CD4-positive, alpha-beta T cell treated with Interleukin-12 subunit alpha and Interleukin-12 subunit beta, for 1 hour (primary cell): ENCODE measurements around the gene MCM9.

Experiments
- DNase-seq: peaks from one replicate; pipeline ENCODE4 v3.0.0-alpha.2; 2020

The MCM9 gene

DNA sequence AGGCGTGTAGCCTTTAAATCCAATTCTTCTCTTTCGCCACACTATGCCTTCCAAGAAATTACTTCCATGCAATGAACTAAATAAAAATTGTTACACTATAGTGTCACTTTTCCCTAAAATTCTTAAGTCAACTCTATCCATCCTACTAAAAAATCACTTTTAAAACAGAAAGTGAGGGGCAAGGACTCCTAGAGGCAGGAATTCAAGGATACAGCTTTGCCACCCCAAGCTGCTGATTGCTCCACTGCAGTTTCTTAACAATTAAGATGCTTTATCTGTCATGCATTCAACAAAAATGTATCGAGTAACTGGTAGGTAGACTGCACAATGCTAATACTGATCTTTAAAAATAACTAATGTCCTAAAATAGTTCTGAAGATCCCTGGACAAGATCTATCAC lies 4.3 kb downstream of the MCM9 start:
- no peak for DNase-seq

DNA sequence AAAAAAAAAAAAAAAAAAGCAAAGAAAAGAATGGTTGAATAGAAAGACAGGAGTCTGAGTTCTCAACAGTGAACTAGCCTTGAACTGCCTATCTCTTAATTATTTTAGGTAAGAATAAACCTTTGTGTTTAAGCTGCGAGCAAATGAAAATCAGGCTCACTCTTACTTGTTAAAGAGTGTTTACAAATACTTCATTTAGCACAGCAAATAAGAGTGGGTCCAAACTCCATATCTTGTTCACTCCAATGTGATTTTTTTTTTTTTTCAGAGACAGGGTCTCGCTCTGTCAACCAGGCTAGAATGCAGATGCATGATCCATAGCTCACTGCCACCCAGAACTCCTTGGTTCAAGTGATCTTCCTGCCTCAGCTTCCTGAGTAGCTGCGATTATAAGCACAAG lies 11.9 kb downstream of the MCM9 start:
- no peak for DNase-seq

DNA sequence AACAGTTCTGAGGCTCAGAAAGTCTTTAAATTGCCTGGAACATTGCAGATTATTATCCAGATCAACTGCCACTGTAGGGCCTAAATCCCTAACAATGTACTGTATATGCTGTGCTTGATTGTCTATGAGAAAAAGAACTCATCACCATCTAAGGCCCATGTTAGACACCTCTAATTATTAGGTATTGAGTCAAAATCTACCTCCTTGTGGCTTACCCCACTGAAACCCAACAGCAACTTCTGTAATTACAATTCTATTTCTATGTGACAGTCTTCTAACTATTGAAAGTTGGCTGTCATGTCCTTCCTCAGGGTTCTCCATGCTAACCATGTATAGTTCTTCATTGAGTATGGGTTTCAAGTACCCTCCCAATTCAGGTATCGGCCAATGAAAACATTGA lies 13.9 kb downstream of the MCM9 start:
- no peak for DNase-seq

DNA sequence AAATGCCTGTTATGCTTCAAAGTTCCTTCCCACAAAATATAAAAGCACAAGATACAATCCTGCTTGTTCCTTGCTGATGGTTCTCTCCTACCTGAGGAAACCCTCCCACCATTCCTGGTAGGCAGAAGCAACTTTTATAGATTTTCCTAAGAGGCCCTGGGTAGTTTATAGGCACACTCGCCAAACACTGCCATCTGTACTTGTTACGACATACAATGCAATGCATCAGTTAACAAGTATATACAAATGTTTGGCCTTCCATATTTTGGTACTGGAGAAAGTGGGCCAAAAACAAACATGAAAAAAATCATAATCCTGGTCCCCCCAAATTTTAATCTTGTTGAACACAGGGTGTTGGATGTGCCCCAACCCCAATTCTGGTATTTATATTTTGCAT lies 16.6 kb downstream of the MCM9 start:
- no peak for DNase-seq

DNA sequence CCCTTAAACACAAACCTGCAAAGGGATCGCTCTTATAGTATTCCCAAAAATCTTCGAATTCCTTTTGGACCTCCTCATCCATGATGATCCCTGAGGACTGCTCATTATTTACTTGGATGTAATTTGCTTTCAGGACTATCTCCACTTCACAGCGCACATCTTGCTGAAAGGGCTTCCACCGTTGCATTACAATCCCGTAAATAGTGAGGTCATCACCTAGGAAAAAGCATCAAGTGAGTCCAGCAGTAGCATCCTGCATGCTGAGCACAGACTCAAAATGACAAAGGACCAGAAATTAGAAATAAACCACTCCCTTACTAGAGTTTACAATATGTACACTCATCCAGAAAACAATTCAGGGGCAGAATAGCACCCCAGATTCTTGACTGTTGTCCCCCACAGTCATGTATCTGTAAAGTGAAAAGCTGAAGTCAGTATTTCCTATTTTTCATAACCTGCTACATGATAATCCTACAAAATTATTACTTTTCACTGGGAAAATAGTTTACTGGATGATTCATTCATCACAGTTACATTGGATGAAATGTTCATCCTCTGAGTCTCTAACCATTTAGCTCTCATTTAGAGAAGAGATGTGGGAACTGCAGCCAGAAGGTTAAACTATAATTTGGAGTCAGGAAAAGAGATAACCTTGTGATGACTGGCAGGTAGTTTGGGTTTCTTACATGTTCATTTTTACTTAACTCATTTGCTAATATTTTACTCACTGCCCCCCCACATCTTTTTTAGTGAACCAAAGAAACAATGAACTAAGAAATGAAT lies 17.2 kb downstream of the MCM9 start:
- DNase-seq = no peak

DNA sequence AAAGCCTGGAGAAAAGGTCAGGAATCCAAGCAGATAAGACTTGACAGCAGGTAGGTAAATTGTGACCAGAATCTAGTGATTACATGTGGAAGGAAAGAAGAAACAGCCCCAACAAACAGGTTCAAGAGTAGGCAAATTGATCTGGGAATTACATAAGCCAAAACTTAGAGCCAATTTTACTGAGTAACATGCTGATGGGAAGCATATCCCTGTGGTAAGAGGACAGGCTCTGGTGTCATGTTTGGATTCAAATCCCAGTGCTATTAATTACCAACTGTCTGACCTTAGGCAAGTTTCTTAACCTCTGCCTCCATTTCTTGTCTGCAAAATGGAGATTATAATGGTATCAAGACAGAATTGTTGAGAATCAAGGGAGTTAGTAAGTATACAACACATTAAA lies 20.4 kb downstream of the MCM9 start:
- DNase-seq = no peak

DNA sequence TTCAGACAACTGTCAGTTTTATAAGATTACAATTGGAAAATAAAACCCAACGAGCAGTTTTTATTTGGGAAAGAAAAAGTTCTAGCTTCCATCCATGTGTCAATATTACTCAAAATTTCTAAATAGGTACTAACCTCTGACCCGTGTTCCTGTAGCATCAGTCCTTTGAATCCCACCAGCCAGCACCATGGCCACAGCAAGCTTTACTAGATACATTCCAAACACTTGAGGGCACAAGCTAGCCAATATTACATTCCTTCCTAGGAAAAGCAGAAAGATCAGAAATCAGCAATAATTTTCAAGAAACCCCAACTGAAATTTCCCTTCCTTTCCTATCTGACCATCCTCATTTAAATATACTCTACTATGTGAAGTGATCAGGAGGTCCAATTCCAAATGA lies 21.8 kb downstream of the MCM9 start:
- no peak for DNase-seq

DNA sequence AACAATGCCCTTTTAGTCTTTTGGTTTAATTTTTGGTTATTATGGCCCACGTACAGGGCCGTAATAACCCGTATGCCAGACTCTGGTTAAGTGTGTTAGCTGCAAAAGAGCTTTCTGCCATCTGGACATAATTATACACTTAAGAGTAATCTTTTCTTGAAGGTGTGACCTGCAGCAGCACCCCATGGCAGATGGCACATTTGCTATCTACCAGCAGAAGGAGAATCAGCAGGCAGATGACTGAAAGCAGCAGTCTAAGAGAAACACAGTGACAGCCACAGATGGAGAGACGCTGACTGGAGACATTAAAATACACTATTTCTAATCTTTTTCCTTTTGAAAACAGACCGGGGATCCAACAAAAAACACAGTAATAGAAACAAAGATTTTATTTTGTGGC lies 22.3 kb downstream of the MCM9 start:
- no peak for DNase-seq

DNA sequence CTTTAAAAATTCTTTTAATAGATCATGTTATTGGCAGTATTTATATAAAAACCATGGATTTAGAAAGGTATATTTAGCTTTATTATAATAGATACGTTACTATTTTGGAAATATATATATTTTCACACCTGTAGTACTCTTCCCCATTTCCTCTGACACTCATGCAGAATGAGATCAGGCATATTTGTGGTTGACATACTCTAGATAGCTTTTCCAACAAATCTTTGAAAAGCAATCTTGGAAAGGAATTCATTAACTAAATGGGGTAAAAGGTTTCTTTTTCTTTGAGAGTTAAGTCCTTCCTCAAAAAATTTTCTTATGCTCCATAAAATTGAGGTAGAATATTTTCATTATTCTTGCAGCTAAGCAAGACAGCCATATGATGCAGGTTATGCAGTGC lies 26.5 kb downstream of the MCM9 start:
- DNase-seq = no peak

DNA sequence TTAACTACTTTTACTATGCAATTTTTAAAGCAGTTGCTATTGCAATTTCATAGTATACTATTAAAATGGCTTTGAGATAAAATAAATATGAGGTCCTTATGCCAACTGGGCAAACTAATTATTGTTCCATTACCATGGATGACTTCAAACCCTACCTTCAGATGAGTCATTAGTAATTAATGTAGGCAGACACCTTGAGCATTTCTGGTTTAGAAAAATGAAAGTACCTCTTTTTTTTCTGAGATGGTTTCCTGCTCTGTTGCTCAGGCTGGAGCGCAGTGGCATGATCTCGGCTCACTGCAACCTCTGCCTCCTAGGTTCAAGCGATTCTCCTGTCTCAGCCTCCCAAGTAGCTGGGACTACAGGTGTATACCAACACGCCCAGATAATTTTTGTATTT lies 29.1 kb downstream of the MCM9 start:
- DNase-seq = peak; percentile 26

DNA sequence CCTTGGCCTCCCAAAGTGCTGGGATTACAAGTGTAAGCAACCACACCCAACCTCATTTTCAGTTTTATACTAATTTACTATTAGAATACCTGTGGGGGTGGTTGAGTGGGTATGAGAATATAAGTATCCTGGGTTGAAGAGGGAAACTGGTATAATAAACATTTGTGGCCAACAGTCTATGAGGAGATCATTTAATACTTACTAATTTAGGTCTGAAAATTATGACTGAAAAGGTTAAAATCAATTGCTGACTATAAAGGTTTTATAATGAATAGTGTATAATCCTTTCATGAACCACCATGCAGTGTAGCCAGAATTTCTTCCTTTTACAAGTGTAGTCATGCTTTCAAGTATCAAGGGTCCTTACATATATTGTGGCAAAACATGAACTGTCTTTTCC lies 29.9 kb downstream of the MCM9 start:
- DNase-seq = no peak

DNA sequence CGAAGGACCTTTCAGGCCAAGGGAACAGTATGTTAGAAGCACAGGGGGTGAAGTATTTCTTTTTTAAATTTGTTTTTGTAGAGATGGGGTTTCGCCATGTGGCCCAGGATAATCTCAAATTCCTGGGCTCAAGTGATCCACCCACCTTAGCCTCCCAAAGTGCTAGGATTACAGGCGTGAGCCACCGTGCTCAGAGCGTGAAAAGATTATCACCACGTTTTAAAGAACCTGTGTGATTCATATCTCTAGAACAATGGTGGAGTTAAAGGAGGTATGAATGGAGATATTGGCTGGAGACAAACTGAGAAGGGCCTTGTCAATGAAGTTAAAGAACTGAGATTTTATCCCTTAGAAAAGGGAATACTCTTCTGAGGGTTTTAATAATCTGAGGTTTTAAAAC lies 31.3 kb downstream of the MCM9 start:
- DNase-seq = no peak

DNA sequence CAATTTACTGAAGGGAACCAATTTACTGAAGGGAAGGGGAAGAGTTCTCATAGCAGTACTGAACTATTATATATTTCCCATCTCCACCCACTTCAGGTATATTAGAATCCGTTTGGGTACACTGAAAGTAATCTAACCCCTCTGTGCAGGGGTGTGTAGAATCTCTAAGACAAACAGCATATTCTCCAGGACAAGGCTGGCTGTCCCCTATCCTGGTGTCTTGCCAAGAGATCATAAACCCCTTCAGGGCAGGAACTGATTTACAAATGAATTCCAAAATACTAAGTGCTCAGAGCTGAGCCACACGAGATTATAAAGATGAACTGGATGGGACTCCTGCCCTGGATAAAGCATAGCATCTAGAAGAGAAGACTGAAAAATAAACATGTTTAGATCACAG lies 31.8 kb downstream of the MCM9 start:
- DNase-seq = no peak

DNA sequence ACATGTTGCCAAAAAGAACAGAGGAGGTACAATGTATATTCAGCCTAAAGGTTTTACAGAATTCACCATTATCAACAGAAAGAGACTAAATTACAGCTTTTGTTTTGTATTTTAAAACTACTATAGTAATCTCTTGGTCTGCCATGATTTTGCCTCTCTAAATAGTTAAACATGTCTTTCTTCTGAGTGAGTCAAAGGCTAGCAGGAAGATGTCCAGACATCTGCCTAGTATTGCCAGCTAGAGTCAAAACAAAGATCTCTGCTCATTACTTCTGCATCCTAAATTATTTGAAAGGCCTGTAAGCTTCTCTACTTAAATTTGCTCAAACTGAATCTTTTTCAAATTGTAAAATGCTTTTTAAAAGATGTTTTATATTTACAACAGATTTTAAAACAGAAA lies 32.2 kb downstream of the MCM9 start:
- DNase-seq = no peak

DNA sequence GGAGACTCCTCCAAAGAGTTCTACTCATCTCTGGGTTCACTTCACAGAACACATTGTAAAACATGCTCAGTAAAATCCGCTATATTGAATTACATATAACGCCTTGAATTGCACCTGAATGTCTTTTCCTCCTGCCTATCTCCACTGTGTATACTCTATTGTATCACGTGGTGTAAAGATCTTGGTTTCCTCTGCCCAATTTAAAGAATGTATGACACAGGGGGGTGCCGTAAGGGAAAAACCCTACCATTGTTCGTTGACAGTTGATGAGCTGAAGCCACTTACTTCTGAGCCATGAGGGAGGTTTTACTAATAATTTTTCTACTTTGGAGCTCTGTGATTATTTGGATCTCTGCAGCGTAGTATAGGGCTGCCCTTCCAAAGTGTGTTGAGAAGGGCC lies 35.0 kb downstream of the MCM9 start:
- peak; percentile 49 for DNase-seq

DNA sequence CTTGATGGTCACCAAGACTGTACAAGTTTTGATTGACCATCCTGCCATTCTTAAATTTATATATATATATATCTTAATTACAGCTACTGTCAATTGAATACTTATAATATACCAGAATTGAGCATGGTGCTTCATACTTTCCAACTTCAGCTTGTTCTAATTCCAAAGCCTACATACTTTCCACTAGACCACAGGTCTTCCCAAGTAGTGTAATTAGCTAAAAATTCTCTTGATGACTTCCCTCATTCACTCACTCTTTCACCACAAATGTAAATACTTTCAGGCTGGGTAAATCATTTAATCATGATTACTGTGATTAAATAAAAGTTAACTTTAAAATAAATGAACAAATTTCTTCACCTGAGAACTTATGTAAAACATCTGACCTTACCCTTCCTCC lies 37.6 kb downstream of the MCM9 start:
- no peak for DNase-seq

DNA sequence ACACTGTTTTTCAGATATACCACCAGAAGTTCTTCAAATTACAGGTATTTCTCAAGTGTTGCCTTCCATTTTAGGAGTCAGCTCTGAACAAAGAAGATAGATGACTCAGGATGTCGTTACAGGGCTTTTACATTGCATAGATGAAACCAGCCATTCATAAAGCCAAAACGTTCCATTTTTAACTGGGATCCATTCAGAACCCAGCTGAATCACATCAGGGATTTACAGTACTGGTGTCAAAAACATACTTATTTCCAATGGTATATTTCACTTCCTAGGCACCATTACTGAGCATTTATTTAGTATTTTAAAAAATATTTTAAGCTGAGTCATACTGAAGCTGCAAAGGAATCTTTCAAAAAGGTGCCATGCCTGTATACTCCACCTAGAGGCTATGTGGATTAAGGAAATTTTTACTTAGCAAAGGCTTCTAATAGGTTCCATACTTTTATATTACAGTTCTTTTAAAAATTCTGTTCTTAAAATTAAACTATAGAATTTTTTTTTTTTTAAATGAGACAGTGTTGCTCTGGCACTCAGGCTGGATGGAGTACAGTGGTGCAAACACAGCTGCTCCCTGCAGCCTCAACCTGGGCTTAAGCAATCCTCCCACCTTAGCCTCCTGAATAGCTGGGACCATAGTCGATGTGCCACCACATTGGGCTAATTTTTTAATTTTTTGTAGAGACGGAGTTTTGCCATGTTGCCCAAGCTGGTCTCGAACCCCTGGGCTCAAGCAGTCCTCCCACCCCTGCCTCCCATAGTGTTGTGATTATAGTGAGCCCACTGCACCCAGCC lies 38.4 kb downstream of the MCM9 start:
- peak; percentile 41 for DNase-seq

DNA sequence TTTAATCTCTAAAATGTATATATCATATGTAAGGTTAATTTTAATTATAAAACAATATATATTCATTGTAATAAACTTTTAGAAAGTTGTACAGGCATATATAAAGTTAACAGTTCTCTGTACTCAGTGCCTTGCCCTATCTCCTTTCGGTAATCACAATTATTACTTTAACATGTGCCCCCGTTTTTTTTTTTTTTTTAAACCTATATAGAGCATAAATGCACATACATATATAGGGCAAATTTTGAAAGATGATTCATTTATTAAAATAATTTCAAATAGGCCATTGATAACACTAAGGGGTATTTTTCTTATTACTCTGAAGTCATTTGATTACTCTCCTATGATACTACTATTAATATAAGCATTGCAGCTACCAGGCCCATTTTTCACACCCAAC lies 39.1 kb downstream of the MCM9 start:
- no peak for DNase-seq

DNA sequence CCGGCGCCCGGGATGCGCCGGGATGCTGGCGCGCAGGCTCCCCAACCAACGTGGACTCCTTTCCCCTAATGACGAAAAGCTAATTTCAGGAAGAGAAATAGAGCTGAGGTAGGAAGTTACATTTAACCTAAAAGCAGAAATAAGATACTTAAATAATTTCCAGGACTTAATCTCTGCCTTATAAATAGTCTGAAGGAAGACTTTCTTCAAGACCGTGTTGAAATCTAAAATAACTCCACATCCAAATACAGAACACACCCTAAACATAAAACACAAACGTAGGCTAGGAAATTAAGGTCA lies 39.7 kb downstream of the MCM9 start:
- DNase-seq = no peak

DNA sequence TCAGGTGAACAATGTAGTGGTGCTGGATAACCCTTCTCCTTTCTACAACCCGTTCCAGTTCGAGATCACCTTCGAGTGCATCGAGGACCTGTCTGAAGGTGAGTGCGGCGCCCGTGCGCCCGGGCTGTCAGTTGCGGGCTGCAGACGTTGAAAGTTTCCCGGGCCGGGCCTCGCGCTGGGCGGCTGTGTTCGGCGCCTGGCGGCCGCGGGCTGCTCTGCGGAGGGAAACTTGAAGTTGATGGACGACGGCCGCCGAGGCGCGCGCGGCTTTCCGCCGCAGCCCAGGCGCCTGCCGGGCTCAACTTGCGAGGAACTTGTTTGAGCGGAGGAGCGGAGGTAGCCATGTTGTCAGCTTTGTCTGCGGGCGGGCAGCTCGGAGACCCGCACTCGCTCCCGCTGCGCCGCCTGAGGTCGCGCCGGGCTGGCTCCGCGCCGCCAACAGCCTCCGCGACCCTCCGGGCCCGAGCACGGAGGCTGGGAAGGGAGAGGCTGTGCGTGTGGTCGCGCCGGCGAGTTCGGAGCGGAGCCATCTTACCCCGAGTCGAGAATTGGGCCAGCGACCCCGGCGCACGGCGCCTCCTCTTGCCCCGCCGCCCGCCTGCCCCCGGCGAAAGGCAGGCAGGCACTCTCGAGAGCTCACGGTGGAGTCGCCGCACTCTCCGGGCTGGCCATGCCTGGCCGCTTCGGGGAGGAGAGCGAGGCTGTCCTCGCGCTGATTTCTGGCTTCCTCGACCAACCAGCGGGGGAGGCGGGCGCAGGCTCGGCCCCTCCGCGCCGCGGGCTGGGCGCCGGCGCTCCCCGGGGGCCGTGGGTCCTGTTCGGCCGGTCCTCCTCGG lies 40.3 kb downstream of the MCM9 start:
- DNase-seq = peak; percentile 70

DNA sequence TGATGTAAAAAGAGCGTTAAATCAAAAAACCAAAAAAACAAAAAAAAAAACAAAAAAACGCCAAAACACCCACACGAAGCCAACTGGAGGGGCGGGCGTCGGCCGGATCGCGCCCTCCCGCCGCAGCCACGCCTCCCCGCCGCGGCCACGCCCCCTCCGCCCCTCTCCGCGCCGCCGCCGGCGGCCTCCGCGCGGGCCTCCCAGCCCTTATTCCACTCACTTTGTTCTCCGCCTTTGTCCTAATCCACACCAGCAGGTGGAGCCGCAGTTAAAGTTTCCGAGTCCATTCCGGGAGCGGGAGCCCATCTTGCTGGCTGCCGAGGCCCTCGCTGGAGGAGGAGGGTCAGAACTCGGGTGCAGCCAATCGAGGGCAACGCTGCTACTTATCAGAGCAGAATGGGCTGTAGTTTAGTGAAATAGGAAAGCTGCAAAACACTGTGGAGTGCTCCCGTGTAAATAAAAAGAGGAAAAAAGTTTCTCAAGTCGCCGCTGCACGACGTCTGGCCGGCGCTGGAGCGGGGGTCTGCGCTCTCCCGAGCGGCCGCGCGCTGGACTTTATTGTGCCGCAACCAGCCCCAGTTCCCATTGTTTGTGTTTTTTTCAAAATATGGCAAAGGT lies 41.0 kb downstream of the MCM9 start, which contains the start of gene ASF1A:
Gene ASF1A (plus strand): TSS at position 346 of the 618 bp plus-strand sequence. CDS start 262 bp downstream, at position 608.
- peak; percentile 98 for DNase-seq

DNA sequence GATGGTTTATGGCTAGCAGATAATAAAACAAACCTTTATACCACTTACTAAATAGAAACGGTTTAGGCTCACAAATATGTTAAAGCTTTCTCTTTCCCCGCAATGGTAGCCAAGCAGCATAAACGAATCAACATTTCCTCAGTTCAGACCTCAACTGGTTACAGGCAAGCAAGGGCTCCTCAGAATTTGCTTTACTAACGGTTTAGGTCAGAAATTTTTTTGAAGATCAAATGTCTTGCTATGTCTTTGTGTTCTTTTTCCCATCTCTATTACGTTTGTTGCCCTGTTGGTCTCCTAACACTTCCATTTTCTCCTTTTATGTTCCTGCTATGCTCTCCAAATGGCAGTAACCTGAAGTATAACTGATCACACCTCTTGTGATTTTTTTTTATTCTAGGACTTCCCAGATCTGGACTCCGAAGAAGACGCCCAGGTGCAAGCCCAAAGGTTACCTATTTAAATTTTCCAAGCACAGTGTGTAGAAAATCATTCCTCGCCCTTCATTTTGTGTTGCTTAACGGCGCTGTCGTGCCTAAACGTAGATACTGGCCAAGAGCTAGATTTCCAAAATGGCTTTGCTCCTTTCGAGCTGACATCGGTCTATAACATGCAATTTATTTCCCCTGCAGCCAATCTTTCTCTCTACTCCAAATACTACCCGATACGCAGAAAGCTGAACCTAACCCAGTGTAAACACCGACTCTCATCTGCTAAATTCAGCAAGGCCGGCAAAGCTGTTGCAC lies 41.7 kb downstream of the MCM9 start:
- peak; percentile 78 for DNase-seq
